Neutrophil (primary cell): ENCODE data around the gene PSMD3.
"Not testable (repeated sequence)": the region's sequence is repeated elsewhere in the genome, so short reads cannot be mapped to it uniquely, and the experiment has no call there.

Experiments used
- H3K27ac ChIP-seq: fragments of 200-600 bp; sonication (generic); 2 replicates; pipeline ENCODE4 v1.5.1; 2016; ENCODE audit warnings: mild to moderate bottlenecking, moderate library complexity
- H3K27me3 ChIP-seq: fragments of 200-600 bp; sonication (generic); 2 replicates; pipeline ENCODE4 v1.6.0; 2016; ENCODE audit warnings: mild to moderate bottlenecking
- H3K36me3 ChIP-seq: fragments of 200-600 bp; sonication (generic); 2 replicates; pipeline ENCODE4 v1.5.1; 2017
- H3K4me1 ChIP-seq, 2 experiments: fragments of 200-600 bp in 1 of 2; sonication (generic) in 1 of 2; 1 replicate in 1 of 2; 2 replicates in 1 of 2; pipeline versions ENCODE4 v1.5.1 to v1.6.1; 2013 to 2016; ENCODE audit warnings: low read depth in 1 of 2, low read length in 1 of 2, mild to moderate bottlenecking in 1 of 2, moderate library complexity in 1 of 2; ENCODE audit not compliant: control insufficient read depth in 1 of 2, insufficient read depth in 1 of 2
- H3K4me3 ChIP-seq, 2 experiments: fragments of 200-600 bp in 1 of 2; sonication (generic) in 1 of 2; 1 replicate in 1 of 2; 2 replicates in 1 of 2; pipeline ENCODE4 v1.5.1; 2013 to 2016; ENCODE audit warnings: low read depth in 1 of 2, low read length in 1 of 2, mild to moderate bottlenecking in 1 of 2, moderate library complexity in 1 of 2
- H3K9me3 ChIP-seq: fragments of 200-600 bp; sonication (generic); 2 replicates; pipeline ENCODE4 v1.5.1; 2016
- CTCF ChIP-seq: fragments of 200-600 bp; sonication (generic); IDR thresholded peaks from 2 replicates; pipeline ENCODE4 v1.5.1; 2016; ENCODE audit warnings: antibody characterized with exemption

The PSMD3 gene

DNA sequence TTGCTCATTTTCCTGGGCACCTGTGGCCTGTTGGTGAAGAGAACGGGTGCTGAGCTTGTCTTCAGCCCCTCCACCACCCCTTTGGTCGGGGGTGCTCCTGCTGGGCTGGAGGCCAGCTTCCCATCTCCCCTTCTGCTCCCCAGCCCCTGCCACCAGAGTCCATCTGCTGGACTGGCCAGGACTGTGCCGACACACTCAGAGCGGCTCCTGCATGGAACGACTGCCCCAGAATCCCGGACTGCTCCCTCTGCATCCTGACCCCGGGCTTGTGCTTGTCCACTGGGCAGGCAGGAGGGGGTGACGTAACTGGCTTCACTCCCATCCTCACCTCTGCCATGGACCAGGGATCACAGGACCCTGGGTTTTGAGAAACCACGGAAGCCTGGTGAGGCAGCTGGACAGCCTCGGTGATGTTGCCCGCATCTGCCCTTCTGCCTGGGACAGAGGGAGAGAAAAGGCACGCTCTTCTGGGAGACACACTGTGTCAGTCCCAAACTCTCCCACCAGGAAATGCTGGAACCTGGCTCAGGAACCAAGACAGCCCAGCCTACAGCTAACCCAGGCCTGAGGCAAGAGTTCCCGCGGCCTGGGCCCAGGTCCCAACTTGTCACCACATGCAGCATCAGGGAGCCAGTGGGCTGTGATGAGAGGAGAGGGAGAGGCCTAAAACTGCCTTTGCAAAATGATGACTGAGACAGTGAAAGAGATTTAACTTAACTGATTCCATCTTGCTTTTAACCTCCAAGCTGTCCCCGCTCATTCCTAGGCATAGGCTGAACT lies 33.9 kb upstream of the PSMD3 start:
- Histone ChIP-seq H3K4me1 (no peaks in the 10 kb centered on the region), H3K27ac (no peak overlapping the region), H3K27me3 (peaks cover 13% of the 10 kb centered on the region), H3K4me3 (no peak overlapping the region), H3K9me3 (no peaks in the 10 kb centered on the region), H3K36me3 (no peaks in the 10 kb centered on the region)
- TF ChIP-seq CTCF = no peak

- peaks cover 9 to 10% of the 10 kb centered on the region in 2 experiments for H3K4me1 ChIP-seq
- peaks cover 18% of the 10 kb centered on the region for H3K27me3 ChIP-seq
- not testable (repeated sequence) for H3K4me3 ChIP-seq, H3K9me3 ChIP-seq, H3K36me3 ChIP-seq, H3K27ac ChIP-seq
These were observed 32.1 kb upstream of the PSMD3 start for GRCh38 chr17:39948489-39948828.

- no peaks in the 10 kb centered on the region for H3K36me3 ChIP-seq
- H3K27me3 ChIP-seq = peaks cover 18% of the 10 kb centered on the region
- H3K9me3 ChIP-seq = no peaks in the 10 kb centered on the region
- peaks cover 10 to 13% of the 10 kb centered on the region in 2 experiments for H3K4me1 ChIP-seq
- no peak overlapping the region for H3K27ac ChIP-seq
- H3K4me3 ChIP-seq = no peak overlapping the region
- TF ChIP-seq CTCF = no peak
These were observed 31.6 kb upstream of the PSMD3 start for GRCh38 chr17:39949028-39949427.

DNA sequence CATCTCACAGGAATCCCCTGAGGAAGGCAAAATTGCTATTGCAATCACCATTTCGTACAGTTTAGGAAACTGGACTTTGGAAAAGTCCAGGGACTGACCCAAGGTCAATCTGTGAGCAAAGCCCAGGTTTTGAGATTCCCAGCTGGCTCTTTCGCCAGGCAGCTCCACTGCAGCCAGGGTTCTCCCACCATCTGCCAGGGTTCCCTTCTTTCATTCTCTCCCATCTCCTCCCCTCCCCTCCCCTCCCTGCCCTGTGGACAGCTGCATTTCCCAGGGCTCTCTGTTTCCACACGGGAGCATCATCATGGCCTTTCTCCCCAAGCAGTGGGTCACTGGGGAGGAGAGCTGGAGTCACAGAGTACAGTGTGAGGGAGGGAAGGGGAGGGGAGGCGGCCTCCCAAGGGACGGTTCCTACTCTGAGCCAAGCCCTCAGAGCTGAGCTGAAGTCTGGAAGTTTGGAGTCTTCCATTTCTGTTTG lies 29.7 kb upstream of the PSMD3 start:
- peaks cover 18% of the 10 kb centered on the region for H3K27me3 ChIP-seq
- TF ChIP-seq CTCF = no peak
- H3K36me3 ChIP-seq = no peaks in the 10 kb centered on the region
- peaks cover 10 to 13% of the 10 kb centered on the region in 2 experiments for H3K4me1 ChIP-seq
- no peak overlapping the region for H3K27ac ChIP-seq
- H3K9me3 ChIP-seq = no peaks in the 10 kb centered on the region
- H3K4me3 ChIP-seq = no peak overlapping the region

GRCh38 chr17:39951924-39952679 lies 28.5 kb upstream of the PSMD3 start:
- H3K27me3 ChIP-seq = peaks cover 18% of the 10 kb centered on the region
- H3K9me3 ChIP-seq = no peaks in the 10 kb centered on the region
- TF ChIP-seq CTCF = no peak
- H3K4me3 ChIP-seq = peak overlapping the region; percentile 45 to 66
- peak overlapping the region; percentile 55 for H3K27ac ChIP-seq
- peaks cover 10 to 13% of the 10 kb centered on the region in 2 experiments for H3K4me1 ChIP-seq
- H3K36me3 ChIP-seq = no peaks in the 10 kb centered on the region
